Central memory CD8-positive, alpha-beta T cell (primary cell): ENCODE results near the gene MALSU1.

ENCODE experiments used
- ATAC-seq: fragments of 150-1000 bp; cut with Tn5 transposase; replicated peaks from 2 replicates; pipeline ENCODE4 v1.10.0; 2022; ENCODE audit warnings: mild to moderate bottlenecking, moderate FRiP score, moderate number of reproducible peaks; ENCODE audit not compliant: poor library complexity, severe bottlenecking; ENCODE audit errors: extremely low read depth
- DNase-seq, 2 donors: peaks; one replicate each; pipeline ENCODE4 v3.0.0; 2021; ENCODE audit warnings: low spot score in 2 of 2
- H3K27ac Mint-ChIP-seq: one replicate; pipeline ENCODE4 v1.8.0; 2022; ENCODE audit warnings: low read depth, mild to moderate bottlenecking, moderate library complexity, mixed read lengths
- H3K27me3 Mint-ChIP-seq: one replicate; pipeline ENCODE4 v1.8.0; 2022; ENCODE audit warnings: mixed read lengths
- H3K36me3 Mint-ChIP-seq: one replicate; pipeline ENCODE4 v1.8.0; 2022; ENCODE audit warnings: mild to moderate bottlenecking, moderate library complexity, mixed read lengths; ENCODE audit not compliant: insufficient read depth
- H3K4me1 Mint-ChIP-seq: one replicate; pipeline ENCODE4 v1.8.0; 2022; ENCODE audit warnings: mixed read lengths
- H3K4me3 Mint-ChIP-seq: one replicate; pipeline ENCODE4 v1.8.0; 2022; ENCODE audit warnings: mild to moderate bottlenecking, moderate library complexity, mixed read lengths
- H3K9me3 Mint-ChIP-seq: one replicate; pipeline ENCODE4 v1.8.0; 2022; ENCODE audit warnings: mixed read lengths

The MALSU1 gene

DNA sequence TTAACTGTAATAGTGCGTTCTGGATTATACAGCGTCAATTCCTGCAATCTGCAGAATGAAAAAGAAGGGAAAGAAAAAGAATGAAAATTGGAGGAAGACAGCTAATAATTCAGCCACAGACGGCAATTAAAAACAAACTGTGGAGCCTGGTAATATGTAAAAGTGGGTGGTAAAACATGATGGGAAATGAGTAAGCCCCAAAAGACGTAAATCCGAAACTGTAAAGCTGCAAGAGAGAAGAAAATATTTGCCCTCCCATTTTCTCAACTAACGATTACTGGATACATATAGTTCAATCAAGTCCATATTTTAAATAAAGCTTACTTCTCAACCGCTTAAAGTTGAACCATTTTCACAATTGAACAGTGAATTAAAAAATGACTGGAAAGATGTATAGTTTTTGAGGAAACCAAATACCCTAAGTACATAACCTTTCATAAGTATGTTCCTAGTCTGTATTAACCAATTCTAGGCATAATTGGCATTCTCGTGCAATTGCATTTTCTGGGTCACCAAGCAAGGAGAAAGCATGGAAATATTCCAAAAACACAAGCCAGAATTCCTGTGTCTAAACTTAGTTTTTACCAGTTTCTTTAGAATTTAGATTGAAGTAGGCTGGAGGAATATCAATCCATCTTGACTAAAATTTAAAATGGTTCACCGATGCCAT lies 44.8 kb downstream of the MALSU1 start:
- H3K4me1 Mint-ChIP-seq: peaks cover 17% of the 10 kb centered on the region
- no peak overlapping the region for H3K27ac Mint-ChIP-seq
- no peak overlapping the region for H3K4me3 Mint-ChIP-seq
- ATAC-seq (no peak), DNase-seq (no peak)
- H3K36me3 Mint-ChIP-seq: peaks cover 4% of the 10 kb centered on the region
- H3K9me3 Mint-ChIP-seq: no peaks in the 10 kb centered on the region
- H3K27me3 Mint-ChIP-seq: no peaks in the 10 kb centered on the region

DNA sequence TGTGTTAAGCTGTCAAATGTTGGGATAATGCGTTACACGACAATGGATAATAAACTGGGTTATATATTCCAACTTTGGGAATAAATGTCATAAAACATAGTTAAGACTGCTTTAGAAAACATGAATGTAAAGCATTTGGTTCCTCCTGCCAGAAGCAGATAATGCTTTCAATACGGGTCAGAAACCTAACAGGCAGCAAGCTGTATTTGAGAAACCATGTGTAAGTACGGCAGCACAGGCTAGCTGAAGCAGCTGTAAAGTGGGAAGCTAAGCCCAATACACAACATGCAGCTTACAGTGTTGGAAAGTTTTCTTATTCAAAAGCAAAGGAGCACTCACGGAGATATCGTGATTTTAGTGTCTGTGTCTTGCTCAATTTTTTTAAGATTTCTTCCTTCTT lies 46.5 kb downstream of the MALSU1 start:
- Mint-ChIP-seq H3K36me3 (peaks cover 4% of the 10 kb centered on the region), H3K4me1 (peaks cover 17% of the 10 kb centered on the region), H3K4me3 (peak overlapping the region; percentile 71), H3K9me3 (no peaks in the 10 kb centered on the region), H3K27me3 (no peaks in the 10 kb centered on the region), H3K27ac (peak overlapping the region; percentile 91)
- DNase-seq (no peak), ATAC-seq (no peak)

DNA sequence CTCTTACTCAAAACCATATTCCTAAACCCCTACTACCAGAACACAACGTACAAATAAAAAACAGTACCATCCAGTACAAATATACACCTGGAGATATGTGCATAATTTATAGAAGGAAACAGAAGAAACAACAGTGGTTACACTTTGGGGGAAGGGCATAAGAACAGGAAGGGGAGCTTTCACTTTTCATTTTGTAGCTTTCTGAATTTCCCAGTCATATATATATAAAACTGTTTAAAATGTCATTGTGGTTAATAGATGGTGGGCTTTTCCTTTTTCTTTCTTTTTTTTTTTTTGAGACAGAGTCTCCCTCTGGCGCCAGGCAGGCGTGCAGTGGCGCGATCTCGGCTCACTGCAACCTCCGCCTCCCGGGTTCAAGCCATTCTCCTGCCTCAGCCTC lies 47.2 kb downstream of the MALSU1 start:
- Mint-ChIP-seq H3K27ac (peak overlapping the region; percentile 91), H3K27me3 (no peaks in the 10 kb centered on the region), H3K4me3 (peak overlapping the region; percentile 71), H3K9me3 (no peaks in the 10 kb centered on the region), H3K4me1 (peaks cover 17% of the 10 kb centered on the region), H3K36me3 (peaks cover 4% of the 10 kb centered on the region)
- ATAC-seq: peak; percentile 65
- no peak for DNase-seq

DNA sequence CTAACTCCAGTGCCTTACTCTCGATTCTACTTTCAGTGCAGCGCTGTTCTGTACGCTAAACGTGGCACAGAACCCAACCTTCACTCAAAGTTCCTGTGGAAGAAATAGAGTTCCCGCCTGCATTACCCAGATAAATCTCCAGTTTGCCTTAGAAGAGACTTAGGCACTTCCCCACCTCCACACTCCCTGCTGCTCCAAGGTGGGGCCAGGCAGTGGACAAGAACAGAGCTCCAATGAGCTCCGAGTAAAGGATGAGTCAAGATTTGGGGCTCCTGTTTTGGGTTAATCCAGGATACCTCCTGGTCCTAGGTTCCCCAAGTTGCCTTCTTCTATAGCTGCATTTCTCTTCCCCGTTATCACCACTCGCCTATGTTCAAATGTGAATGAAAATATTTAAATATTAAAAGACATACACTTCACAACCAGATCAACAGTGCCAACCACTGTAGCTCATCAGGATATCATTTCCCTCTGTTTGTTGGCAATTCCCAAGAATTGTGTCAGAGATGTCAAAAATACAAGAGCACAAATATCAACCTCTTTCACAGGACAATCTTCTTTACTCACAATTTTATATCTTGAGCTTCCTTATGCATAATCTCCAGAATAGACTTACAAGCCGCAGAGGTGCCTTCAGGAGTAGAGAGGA lies 48.0 kb downstream of the MALSU1 start:
- no peak for ATAC-seq

DNA sequence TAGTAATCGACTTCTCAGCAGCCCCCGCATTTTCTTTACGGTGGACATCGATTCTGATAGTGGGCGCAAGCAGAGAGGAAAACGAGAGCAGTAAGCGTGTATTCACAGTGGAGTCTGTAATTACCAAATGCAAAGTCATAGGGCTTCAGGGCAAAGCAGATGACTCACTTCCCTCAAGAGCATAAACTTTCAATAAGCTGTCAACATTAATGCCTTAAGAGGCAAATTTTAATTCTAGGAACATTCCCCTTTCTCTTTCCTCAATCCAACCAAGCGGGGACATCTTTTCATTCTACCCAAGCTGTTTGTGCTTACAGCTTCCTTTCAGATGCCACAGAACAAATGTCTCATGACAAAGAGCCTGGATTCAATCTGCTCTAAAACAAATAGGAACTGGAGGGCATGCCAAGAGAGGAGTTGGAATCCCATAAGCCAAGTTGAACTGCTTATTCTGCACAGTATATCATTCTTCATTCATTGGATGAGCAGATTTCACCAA lies 48.6 kb downstream of the MALSU1 start:
- Mint-ChIP-seq H3K4me3 (peak overlapping the region; percentile 71), H3K4me1 (peaks cover 17% of the 10 kb centered on the region), H3K36me3 (peaks cover 4% of the 10 kb centered on the region), H3K9me3 (no peaks in the 10 kb centered on the region), H3K27ac (peak overlapping the region; percentile 91), H3K27me3 (no peaks in the 10 kb centered on the region)
- DNase-seq (no peak), ATAC-seq (no peak)

More for the DNA sequence above, 48.0 kb downstream of the MALSU1 start:
- DNase-seq: no peak
- no peaks in the 10 kb centered on the region for H3K9me3 Mint-ChIP-seq
- H3K36me3 Mint-ChIP-seq: peaks cover 4% of the 10 kb centered on the region
- H3K27ac Mint-ChIP-seq: peak overlapping the region; percentile 91
- peaks cover 17% of the 10 kb centered on the region for H3K4me1 Mint-ChIP-seq
- H3K27me3 Mint-ChIP-seq: no peaks in the 10 kb centered on the region
- H3K4me3 Mint-ChIP-seq: peak overlapping the region; percentile 71

DNA sequence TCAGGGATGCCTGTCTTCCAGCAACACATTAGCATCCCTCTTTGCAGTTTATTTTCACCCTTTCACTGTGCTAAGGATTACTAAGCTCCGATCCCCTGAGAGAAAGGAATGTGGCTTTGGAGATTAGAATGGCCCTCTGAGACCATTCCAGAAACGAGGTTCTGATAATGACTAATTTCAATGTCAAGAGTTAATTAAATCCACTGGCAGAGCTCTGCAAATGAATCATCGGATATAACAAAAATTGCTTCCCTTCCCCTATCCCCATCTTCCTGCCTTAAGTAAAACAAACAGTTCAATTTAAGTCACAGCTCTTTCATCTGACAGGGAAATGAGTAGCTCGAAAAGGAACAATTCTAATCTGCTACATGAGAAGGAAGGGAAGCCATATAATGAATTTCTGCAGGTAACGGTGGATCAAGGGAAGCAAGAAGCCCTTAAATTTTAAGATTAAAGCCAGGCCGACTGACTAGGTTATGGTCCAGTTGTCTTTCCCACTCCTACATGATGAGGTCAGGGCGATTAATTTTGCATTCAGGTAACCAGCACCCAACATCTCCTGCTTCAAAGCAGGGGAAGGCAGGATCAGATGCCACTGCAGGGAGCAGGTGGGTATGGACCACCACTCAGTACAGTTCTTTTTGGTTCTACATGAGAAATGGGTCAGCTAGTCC lies 50.5 kb downstream of the MALSU1 start:
- Mint-ChIP-seq H3K27ac (no peak overlapping the region), H3K36me3 (peaks cover 4% of the 10 kb centered on the region), H3K27me3 (peaks cover 16% of the 10 kb centered on the region), H3K4me3 (no peak overlapping the region), H3K4me1 (peaks cover 17% of the 10 kb centered on the region), H3K9me3 (no peaks in the 10 kb centered on the region)
- ATAC-seq: no peak
- DNase-seq: no peak

DNA sequence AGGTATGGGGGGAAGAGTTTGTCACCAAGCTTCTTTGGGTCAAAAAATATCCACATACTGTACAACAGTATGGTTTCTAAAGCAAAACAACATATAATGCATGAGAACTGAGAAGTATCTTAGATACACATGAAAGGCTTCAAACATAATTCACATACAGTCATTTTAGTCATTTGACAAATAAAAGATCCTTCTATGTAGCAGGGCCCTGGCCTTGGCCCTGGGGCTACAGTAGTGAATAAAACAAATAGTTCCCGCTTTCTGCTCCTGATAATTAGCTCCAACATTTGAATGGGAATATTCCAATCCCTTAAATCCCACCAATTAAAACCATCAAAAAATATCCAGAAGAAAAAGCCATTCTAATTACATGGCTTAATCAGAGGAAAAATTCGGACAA lies 51.3 kb downstream of the MALSU1 start:
- H3K27ac Mint-ChIP-seq: no peak overlapping the region
- ATAC-seq (no peak), DNase-seq (no peak)
- peaks cover 4% of the 10 kb centered on the region for H3K36me3 Mint-ChIP-seq
- H3K27me3 Mint-ChIP-seq: peaks cover 23% of the 10 kb centered on the region
- H3K9me3 Mint-ChIP-seq: no peaks in the 10 kb centered on the region
- no peak overlapping the region for H3K4me3 Mint-ChIP-seq
- peaks cover 17% of the 10 kb centered on the region for H3K4me1 Mint-ChIP-seq

DNA sequence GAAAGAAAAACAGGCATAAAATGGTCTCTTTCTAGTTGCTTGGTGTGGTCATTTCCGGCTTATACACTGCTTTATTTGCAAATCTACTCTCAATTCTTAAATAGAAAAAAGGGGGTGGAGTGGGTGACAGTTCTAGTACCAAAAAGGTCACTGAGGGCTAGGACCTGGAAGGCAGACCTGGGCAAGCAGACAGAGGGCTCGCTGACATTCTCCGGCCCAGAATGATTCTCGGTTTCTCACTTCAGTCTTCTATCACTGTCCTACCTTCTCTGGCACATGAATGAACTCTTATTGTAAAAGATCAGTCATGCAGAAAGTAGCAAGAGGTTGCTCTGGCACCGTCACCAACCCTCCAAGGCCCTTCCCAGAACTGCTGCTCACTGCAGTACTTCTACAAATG lies 54.0 kb downstream of the MALSU1 start:
- no peak overlapping the region for H3K27ac Mint-ChIP-seq
- DNase-seq (no peak), ATAC-seq (no peak)
- H3K4me1 Mint-ChIP-seq: no peaks in the 10 kb centered on the region
- no peaks in the 10 kb centered on the region for H3K36me3 Mint-ChIP-seq
- no peaks in the 10 kb centered on the region for H3K9me3 Mint-ChIP-seq
- peaks cover 31% of the 10 kb centered on the region for H3K27me3 Mint-ChIP-seq
- H3K4me3 Mint-ChIP-seq: no peak overlapping the region

DNA sequence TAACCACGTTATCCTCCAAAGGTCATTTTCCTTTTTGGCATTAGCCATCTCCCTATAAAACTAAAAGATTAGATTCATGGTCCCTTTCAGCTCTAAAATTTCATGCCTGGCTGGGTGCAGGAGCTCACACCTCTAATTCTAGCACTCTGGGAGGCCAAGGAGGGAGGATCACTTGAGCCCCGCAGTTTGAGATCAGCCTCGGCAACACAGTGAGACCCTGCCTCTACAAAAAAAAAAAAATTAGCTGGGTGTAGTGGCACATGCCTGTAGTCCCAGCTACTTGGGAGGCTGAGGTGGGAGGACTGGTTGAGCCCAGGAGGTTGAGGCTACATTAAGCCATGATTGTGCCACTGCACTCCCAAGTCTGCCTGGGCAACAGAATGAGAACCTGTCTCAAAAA lies 57.0 kb downstream of the MALSU1 start:
- H3K4me3 Mint-ChIP-seq: no peak overlapping the region
- no peak for DNase-seq
- H3K27me3 Mint-ChIP-seq: peaks cover 50% of the 10 kb centered on the region
- H3K9me3 Mint-ChIP-seq: no peaks in the 10 kb centered on the region
- H3K4me1 Mint-ChIP-seq: no peaks in the 10 kb centered on the region
- no peak for ATAC-seq
- H3K36me3 Mint-ChIP-seq: no peaks in the 10 kb centered on the region
- no peak overlapping the region for H3K27ac Mint-ChIP-seq

DNA sequence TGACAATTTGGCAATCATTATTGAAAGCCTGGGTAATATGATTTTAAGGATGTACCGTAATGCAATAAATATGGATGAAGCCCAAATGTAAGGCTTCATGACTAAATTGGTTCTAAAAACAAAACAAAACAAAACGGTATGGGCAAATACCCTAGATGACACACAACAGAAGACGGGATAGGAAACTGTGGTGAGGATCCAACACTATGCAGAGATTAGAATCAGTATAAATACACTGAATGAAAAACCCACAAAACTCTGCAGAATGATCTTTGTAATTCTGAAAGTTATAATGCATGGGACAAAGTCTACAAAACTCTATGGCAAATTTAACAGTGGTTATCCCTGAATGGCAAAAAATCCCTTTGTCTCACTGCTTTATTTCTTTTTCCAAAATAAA lies 57.6 kb downstream of the MALSU1 start:
- no peaks in the 10 kb centered on the region for H3K4me1 Mint-ChIP-seq
- no peaks in the 10 kb centered on the region for H3K9me3 Mint-ChIP-seq
- H3K36me3 Mint-ChIP-seq: no peaks in the 10 kb centered on the region
- no peak overlapping the region for H3K27ac Mint-ChIP-seq
- H3K4me3 Mint-ChIP-seq: no peak overlapping the region
- no peak for DNase-seq
- peaks cover 55% of the 10 kb centered on the region for H3K27me3 Mint-ChIP-seq
- ATAC-seq: peak; percentile 68

DNA sequence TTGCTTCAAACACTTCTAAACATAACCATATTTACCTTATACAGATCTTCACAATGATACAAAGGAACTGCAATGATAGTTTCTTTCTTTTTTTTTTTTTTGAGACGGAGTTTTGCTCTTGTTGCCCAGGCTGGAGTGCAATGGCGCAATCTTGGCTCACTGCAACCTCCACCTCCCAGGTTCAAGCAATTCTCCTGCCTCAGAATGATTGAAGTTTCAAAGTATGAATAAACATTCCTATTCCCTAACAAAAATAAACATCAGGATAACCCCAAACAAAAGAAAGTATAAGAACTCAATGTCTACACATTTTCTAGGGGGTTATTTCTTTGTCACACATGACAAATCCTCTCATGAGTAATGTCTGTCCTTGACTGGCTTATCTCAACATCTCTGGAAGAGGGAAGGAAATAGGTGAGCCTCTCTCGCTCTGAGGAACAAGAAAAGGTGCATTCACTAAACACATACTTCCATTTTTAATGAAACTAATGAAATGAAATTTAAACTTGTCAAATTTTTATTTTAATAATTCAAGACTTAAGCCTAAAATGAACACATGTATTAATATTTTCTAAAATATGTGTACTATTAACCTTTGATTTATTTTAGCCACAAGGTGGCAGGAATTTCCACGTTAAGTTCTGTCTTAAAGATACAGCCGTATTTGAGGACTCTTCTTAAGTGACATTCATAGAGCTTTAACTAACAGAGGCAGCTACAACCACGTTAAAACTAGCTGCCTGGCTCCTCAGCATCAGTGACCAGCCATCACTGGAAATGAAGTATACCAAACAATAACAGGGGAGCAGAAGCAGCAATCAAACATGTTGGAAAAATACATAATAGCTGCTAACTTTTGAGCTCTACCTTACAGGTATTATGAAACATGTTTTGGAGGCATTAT lies 58.3 kb downstream of the MALSU1 start:
- no peaks in the 10 kb centered on the region for H3K4me1 Mint-ChIP-seq
- H3K36me3 Mint-ChIP-seq: no peaks in the 10 kb centered on the region
- no peak overlapping the region for H3K4me3 Mint-ChIP-seq
- H3K9me3 Mint-ChIP-seq: no peaks in the 10 kb centered on the region
- ATAC-seq (no peak), DNase-seq (no peak)
- no peak overlapping the region for H3K27ac Mint-ChIP-seq
- H3K27me3 Mint-ChIP-seq: peaks cover 62% of the 10 kb centered on the region

DNA sequence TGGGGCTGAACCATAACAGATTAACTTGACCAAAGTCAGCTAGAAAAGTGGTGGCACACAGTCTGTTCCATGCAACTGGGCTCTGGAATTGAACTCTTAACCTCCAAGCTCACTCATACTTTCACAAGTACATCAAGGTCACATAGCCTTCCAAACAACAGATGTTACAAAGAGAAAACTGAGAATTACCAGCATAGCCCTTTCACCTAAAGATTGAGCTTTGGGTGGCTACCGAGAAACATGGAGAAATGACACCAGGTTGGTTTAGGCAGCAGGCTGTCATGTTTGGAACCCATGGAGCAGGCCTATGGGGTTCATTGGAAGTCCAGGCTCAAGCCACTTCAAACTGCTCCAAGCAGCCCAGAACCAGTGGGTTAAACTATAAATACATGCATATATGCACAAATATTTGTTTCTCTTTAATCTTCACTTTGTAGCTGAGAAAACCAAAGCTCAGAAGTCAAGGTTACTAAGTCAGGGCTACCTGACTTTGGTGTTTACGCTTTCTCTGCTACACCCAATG lies 59.1 kb downstream of the MALSU1 start:
- no peak for ATAC-seq
- Mint-ChIP-seq H3K4me1 (no peaks in the 10 kb centered on the region), H3K4me3 (no peak overlapping the region), H3K36me3 (no peaks in the 10 kb centered on the region), H3K27ac (no peak overlapping the region), H3K9me3 (no peaks in the 10 kb centered on the region), H3K27me3 (peaks cover 60% of the 10 kb centered on the region)
- no peak for DNase-seq
